Measurements from ENCODE around the gene EZR. TPM values are rescaled to one million over a fixed set of nuclear protein-coding genes. Genes with fewer than 3 reads are reported as not detected.

The EZR gene
- total RNA-seq, 1 donor from 2014 or later, result 260 TPM

DNA sequence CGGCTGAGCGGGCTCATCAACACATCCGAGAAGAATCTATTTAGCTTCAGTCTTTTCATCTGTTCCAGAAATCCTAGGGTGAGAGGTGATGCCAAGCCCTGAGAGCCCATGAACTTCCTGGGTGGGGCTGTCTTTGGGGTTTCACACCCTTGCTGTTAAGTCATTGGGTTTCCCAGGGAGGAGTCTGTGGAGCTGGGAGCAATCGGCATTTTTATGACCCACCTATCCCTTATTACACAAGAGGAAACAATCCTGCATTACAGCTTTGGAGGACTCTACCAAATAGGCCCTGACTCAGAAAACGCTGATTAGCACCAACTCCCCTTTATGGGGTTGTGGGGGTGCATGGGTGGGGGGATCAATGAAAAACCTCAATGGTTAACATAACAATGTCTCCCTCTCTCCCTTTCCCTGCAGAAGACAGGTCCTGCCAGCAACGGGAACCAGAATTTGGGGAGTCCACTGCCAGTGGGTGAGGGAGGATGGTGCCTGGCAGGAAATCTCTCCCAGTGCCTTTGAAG lies 46.3 kb downstream of the EZR start:
- Histone ChIP-seq H3K36me3 (peaks cover 94% of the 10 kb centered on the region), H3K27me3 (no peaks in the 10 kb centered on the region), H3K9me3 (no peaks in the 10 kb centered on the region), H3K27ac (no peak overlapping the region), H3K4me3 (no peak overlapping the region), H3K4me1 (peaks cover 9% of the 10 kb centered on the region)
- no peak for DNase-seq
- ATAC-seq, result peak; percentile 25
- TF ChIP-seq, protein P1, sequence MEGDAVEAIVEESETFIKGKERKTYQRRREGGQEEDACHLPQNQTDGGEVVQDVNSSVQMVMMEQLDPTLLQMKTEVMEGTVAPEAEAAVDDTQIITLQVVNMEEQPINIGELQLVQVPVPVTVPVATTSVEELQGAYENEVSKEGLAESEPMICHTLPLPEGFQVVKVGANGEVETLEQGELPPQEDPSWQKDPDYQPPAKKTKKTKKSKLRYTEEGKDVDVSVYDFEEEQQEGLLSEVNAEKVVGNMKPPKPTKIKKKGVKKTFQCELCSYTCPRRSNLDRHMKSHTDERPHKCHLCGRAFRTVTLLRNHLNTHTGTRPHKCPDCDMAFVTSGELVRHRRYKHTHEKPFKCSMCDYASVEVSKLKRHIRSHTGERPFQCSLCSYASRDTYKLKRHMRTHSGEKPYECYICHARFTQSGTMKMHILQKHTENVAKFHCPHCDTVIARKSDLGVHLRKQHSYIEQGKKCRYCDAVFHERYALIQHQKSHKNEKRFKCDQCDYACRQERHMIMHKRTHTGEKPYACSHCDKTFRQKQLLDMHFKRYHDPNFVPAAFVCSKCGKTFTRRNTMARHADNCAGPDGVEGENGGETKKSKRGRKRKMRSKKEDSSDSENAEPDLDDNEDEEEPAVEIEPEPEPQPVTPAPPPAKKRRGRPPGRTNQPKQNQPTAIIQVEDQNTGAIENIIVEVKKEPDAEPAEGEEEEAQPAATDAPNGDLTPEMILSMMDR (IDR thresholded peaks at IDR 0.05), result no peak
- intact Hi-C loops (cut with DNase I), result no loop called here

DNA sequence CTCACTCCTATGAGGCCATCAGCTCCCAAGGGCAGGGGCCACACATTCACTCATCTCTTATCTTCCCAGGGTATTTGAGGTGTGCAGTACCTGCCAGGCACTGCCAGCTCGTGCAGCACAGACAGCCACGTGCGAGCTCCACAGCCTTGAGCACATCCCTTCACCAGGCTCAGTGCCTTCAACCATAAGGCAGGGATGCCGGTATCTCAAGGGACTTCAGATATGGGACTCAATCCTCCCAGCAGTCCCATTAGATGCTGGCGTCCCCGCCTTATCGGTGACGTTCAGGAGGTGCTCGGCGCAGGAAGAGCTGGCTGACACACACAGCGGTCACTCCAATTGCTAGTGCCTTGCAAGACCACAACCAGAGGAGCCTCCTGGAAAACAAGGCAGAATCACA lies 47.0 kb downstream of the EZR start:
- H3K27me3 ChIP-seq, result no peaks in the 10 kb centered on the region
- ATAC-seq (no peak), DNase-seq (no peak)
- no peak overlapping the region for H3K27ac ChIP-seq
- no peak overlapping the region for H3K4me3 ChIP-seq
- intact Hi-C loops (cut with DNase I), result no loop called here
- H3K36me3 ChIP-seq, result peaks cover 94% of the 10 kb centered on the region
- peaks cover 9% of the 10 kb centered on the region for H3K4me1 ChIP-seq
- TF ChIP-seq, protein P1 (IDR thresholded peaks at IDR 0.05), result no peak
- H3K9me3 ChIP-seq, result no peaks in the 10 kb centered on the region

- peaks cover 98% of the 10 kb centered on the region for H3K36me3 ChIP-seq
- intact Hi-C loops (cut with DNase I), result no loop called here
- DNase-seq, result no peak
- H3K4me3 ChIP-seq, result no peak overlapping the region
- H3K4me1 ChIP-seq, result peaks cover 9% of the 10 kb centered on the region
- no peaks in the 10 kb centered on the region for H3K27me3 ChIP-seq
- peak; percentile 41 for ATAC-seq
- H3K9me3 ChIP-seq, result no peaks in the 10 kb centered on the region
- TF ChIP-seq, protein P1 (IDR thresholded peaks at IDR 0.05), result no peak
- H3K27ac ChIP-seq, result no peak overlapping the region
These were observed 47.6 kb downstream of the EZR start for GRCh38 chr6:158771399-158772152.

DNA sequence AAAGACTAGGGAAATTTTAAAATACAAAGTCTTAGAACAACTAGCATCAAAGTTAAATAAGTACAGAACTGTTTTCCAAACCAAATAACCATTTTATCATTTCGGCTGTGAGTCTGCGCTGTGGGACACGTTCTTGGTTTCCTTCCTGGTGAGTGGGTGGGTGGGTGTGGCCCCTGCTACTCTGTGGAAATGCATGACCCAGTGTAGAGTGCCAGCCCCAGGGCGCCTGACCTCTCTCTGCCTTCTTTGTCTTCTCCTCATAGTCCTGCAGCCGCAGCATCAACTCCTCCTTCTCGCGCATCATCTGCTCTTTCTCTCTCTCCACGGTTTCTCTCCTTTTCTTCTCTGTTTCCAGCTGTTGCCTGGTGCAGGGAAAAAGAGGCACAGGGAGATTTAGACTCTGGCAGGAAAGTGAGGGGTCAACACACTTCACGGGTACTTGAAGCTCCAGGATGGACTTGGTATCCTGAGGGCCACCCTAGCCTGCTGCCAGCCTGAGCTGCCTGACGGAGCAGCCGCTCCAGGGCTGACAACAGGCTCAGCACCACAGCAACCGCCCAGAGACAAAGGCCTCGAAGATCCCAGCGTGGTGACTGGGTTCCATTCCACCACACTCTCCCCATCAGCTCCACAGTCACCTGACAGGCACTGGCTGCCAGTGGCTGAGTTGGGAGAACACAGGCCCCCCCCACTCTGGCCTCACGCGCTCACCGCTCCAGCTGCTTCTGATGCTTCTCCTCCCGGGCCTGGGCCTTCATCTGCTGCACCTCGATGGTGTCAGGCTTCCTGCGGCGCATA lies 48.4 kb downstream of the EZR start:
- TF ChIP-seq, protein P1 (IDR thresholded peaks at IDR 0.05), result no peak
- ATAC-seq (peak; percentile 30), DNase-seq (no peak)
- Histone ChIP-seq H3K27ac (no peak overlapping the region), H3K4me3 (no peak overlapping the region), H3K36me3 (peaks cover 98% of the 10 kb centered on the region), H3K9me3 (no peaks in the 10 kb centered on the region), H3K4me1 (peaks cover 9% of the 10 kb centered on the region), H3K27me3 (no peaks in the 10 kb centered on the region)
- intact Hi-C loops (cut with DNase I), result no loop called here

GRCh38 chr6:158769771-158770432 lies 49.3 kb downstream of the EZR start:
- no peak overlapping the region for H3K27ac ChIP-seq
- H3K27me3 ChIP-seq, result no peaks in the 10 kb centered on the region
- TF ChIP-seq, protein P1 (IDR thresholded peaks at IDR 0.05), result no peak
- H3K9me3 ChIP-seq, result no peaks in the 10 kb centered on the region
- H3K36me3 ChIP-seq, result peaks cover 98% of the 10 kb centered on the region
- intact Hi-C loops (cut with DNase I), result no loop called here
- DNase-seq (no peak), ATAC-seq (no peak)
- H3K4me1 ChIP-seq, result peaks cover 9% of the 10 kb centered on the region
- no peak overlapping the region for H3K4me3 ChIP-seq

Data from upper lobe of right lung (tissue), 1 donor.